Urothelium cell line (cell line): ENCODE results near the gene RPS16.
"Not testable (repeated sequence)": the region's sequence is repeated elsewhere in the genome, so short reads cannot be mapped to it uniquely, and the experiment has no call there.

ENCODE experiments used
- DNase-seq: peaks from one replicate; pipeline ENCODE4 v3.0.0; 2011; ENCODE audit warnings: low spot score, mixed read lengths
- FAIRE-seq: peaks from 2 replicates; lab custom pipeline; 2011; peaks lifted over from hg19 to GRCh38; lab: Jason Lieb, UNC

Gene RPS16

GRCh38 chr19:39435499-39436349, at the start of gene RPS16:
TSS of gene RPS16 (minus strand) at chr19:39435949. CDS start at chr19:39435895, 54 bp downstream.
- DNase-seq (peak; percentile 96), FAIRE-seq (no peak)

- FAIRE-seq: no peak
Observed at GRCh38 chr19:39483141-39483540, 47.4 kb upstream of the RPS16 start.

GRCh38 chr19:39481676-39482075, 45.9 kb upstream of the RPS16 start:
- FAIRE-seq (no peak), DNase-seq (no peak)

More at GRCh38 chr19:39483141-39483540, 47.4 kb upstream of the RPS16 start:
- no peak for DNase-seq

GRCh38 chr19:39481229-39481545, 45.4 kb upstream of the RPS16 start:
- DNase-seq: no peak
- no peak for FAIRE-seq

- FAIRE-seq: peak; percentile 93
Observed at GRCh38 chr19:39480337-39481228, 44.8 kb upstream of the RPS16 start, which contains the start of gene TIMM50. TSS of gene TIMM50 (plus strand) at chr19:39480838. CDS start at chr19:39480854, 16 bp downstream.

GRCh38 chr19:39479916-39480315, 44.2 kb upstream of the RPS16 start:
- DNase-seq (no peak), FAIRE-seq (no peak)

More at GRCh38 chr19:39480337-39481228, 44.8 kb upstream of the RPS16 start, which contains the start of gene TIMM50:
- DNase-seq: peak; percentile 95

- not testable (repeated sequence) for FAIRE-seq
Observed at GRCh38 chr19:39479319-39479801, 43.6 kb upstream of the RPS16 start.

GRCh38 chr19:39475748-39476147, 40.0 kb upstream of the RPS16 start:
- FAIRE-seq (no peak), DNase-seq (no peak)

More at GRCh38 chr19:39479319-39479801, 43.6 kb upstream of the RPS16 start:
- not testable (repeated sequence) for DNase-seq

- FAIRE-seq (peak; percentile 73), DNase-seq (peak; percentile 59)
Observed at GRCh38 chr19:39474139-39474620, 38.4 kb upstream of the RPS16 start.

- FAIRE-seq (no peak), DNase-seq (no peak)
Observed at GRCh38 chr19:39473443-39473960, 37.8 kb upstream of the RPS16 start.

- FAIRE-seq (no peak), DNase-seq (no peak)
Observed at GRCh38 chr19:39472746-39473442, 37.1 kb upstream of the RPS16 start.

GRCh38 chr19:39471756-39472536, 36.2 kb upstream of the RPS16 start:
- no peak for FAIRE-seq
- DNase-seq: no peak

GRCh38 chr19:39470724-39471339, 35.1 kb upstream of the RPS16 start:
- FAIRE-seq: no peak
- no peak for DNase-seq

- FAIRE-seq: no peak
- no peak for DNase-seq
Observed at GRCh38 chr19:39469567-39469966, 33.8 kb upstream of the RPS16 start.

GRCh38 chr19:39469036-39469435, 33.3 kb upstream of the RPS16 start:
- FAIRE-seq (no peak), DNase-seq (no peak)

- FAIRE-seq (no peak), DNase-seq (no peak)
Observed at GRCh38 chr19:39467941-39468340, 32.2 kb upstream of the RPS16 start.

GRCh38 chr19:39465956-39466747, 30.4 kb upstream of the RPS16 start:
- no peak for FAIRE-seq
- no peak for DNase-seq

- DNase-seq (no peak), FAIRE-seq (no peak)
Observed at GRCh38 chr19:39463403-39463802, 27.7 kb upstream of the RPS16 start.
